WTC11 (cell line): ENCODE data around the gene ISCU.

ENCODE experiments used
- CREB1 ChIP-seq: sonication (generic); formaldehyde crosslinking; IDR thresholded peaks from 2 replicates; pipeline ENCODE4 v1.8.0; 2023; ENCODE audit warnings: mild to moderate bottlenecking, missing genetic modification reagents
- CTCF ChIP-seq: fragments of 200-600 bp; IDR thresholded peaks from 2 replicates; pipeline ENCODE4 v1.8.0; 2022; ENCODE audit warnings: antibody characterized with exemption
- NR2C2 ChIP-seq: sonication (generic); formaldehyde crosslinking; IDR thresholded peaks from 2 replicates; pipeline ENCODE4 v1.8.0; 2022; ENCODE audit warnings: mild to moderate bottlenecking, missing genetic modification reagents
- USF2 ChIP-seq: sonication (generic); formaldehyde crosslinking; IDR thresholded peaks from 2 replicates; pipeline ENCODE4 v1.8.1; 2023; ENCODE audit warnings: mild to moderate bottlenecking, missing genetic modification reagents, moderate library complexity
- ZNF317 ChIP-seq: sonication (generic); formaldehyde crosslinking; IDR thresholded peaks from 2 replicates; pipeline ENCODE4 v1.8.1; 2023; ENCODE audit warnings: low read depth, mild to moderate bottlenecking, moderate library complexity, missing genetic modification reagents, borderline replicate concordance
- TF ChIP-seq, protein P1 (sequence below): sonication (generic); formaldehyde crosslinking; IDR thresholded peaks from 2 replicates; pipeline ENCODE4 v1.8.1; 2023; ENCODE audit warnings: mild to moderate bottlenecking, missing genetic modification reagents

- TF ChIP-seq CTCF (no peak), USF2 (CRISPR knock-in tag) (no peak), ZNF317 (CRISPR knock-in tag) (no peak), NR2C2 (CRISPR knock-in tag) (no peak), CREB1 (CRISPR knock-in tag) (no peak)
- TF ChIP-seq, protein P1, sequence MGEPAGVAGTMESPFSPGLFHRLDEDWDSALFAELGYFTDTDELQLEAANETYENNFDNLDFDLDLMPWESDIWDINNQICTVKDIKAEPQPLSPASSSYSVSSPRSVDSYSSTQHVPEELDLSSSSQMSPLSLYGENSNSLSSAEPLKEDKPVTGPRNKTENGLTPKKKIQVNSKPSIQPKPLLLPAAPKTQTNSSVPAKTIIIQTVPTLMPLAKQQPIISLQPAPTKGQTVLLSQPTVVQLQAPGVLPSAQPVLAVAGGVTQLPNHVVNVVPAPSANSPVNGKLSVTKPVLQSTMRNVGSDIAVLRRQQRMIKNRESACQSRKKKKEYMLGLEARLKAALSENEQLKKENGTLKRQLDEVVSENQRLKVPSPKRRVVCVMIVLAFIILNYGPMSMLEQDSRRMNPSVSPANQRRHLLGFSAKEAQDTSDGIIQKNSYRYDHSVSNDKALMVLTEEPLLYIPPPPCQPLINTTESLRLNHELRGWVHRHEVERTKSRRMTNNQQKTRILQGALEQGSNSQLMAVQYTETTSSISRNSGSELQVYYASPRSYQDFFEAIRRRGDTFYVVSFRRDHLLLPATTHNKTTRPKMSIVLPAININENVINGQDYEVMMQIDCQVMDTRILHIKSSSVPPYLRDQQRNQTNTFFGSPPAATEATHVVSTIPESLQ (CRISPR knock-in tag) = no peak
Observed at GRCh38 chr12:108563136-108563803, 874 bp downstream of the ISCU start.
